Measurements from ENCODE around the gene RBM43.

DNA sequence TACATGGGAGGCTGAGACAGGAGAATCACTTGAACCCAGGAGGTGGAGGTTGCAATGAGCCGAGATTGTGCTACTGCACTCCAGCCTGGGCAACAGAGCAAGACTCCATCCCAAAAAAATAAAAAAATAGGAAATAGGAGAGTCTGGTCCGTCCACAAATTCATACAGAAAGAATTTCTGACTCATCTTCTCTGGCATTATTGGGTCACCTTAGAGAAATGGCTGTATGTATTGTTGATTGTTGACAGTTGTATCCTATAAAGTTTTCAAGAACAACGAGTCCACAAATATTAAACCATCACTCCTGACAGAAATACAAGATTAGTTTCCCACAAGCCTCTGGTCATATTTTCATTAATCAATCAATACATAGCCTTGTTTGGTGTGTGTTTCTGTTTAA lies 20.4 kb downstream of the RBM43 start:
- no peak for TF ChIP-seq ZFP36 (IDR thresholded peaks at IDR 0.05; ENCODE audit: borderline replicate concordance, partially characterized antibody)
- TF ChIP-seq CTCF (IDR thresholded peaks at IDR 0.05): no peak
- no peak for TF ChIP-seq MAFK (IDR thresholded peaks at IDR 0.05; ENCODE audit: partially characterized antibody)
- TF ChIP-seq RAD21 (conservative IDR thresholded peaks at IDR 0.05 in 1 of 2, IDR thresholded peaks at IDR 0.05 in 1 of 2): no peak
- no peak for TF ChIP-seq MAX (IDR thresholded peaks at IDR 0.05)
- no peak for TF ChIP-seq JUNB (IDR thresholded peaks at IDR 0.05)
- TF ChIP-seq RNF2 (IDR thresholded peaks at IDR 0.05; ENCODE audit: borderline replicate concordance, low read depth): no peak

Data from A549 (cell line).